Small intestine (tissue), 7 donors: Measurements from ENCODE around the gene SLC35B1. TPM values are rescaled to one million over a fixed set of nuclear protein-coding genes. Genes with fewer than 3 reads are reported as not detected.

Source experiments
- DNase-seq, 2 donors: peaks; one replicate each; pipeline versions ENCODE4 v3.0.0 to v3.0.0-alpha.2; 2013
- FAIRE-seq: peaks from 2 replicates; lab custom pipeline; 2012; peaks lifted over from hg19 to GRCh38; lab: Jason Lieb, UNC
- H3K27ac ChIP-seq, 3 donors: one replicate each; pipeline ENCODE4 v1.5.1; 2013; ENCODE audit warnings: low read length in 2 of 3, mild to moderate bottlenecking in 2 of 3, control low read depth in 1 of 3, inconsistent platforms in 1 of 3, low read depth in 1 of 3, moderate library complexity in 1 of 3
- H3K27me3 ChIP-seq, 3 donors: one replicate each; pipeline ENCODE4 v1.6.1; 2013; ENCODE audit warnings: low read length in 3 of 3, inconsistent platforms in 1 of 3; ENCODE audit not compliant: control insufficient read depth in 3 of 3, insufficient read depth in 3 of 3
- H3K36me3 ChIP-seq, 3 donors: one replicate each; pipeline ENCODE4 v1.6.1; 2013; ENCODE audit warnings: low read length in 3 of 3, inconsistent platforms in 1 of 3, low read depth in 1 of 3, mild to moderate bottlenecking in 1 of 3, moderate library complexity in 1 of 3; ENCODE audit not compliant: control insufficient read depth in 3 of 3, insufficient read depth in 2 of 3
- H3K4me1 ChIP-seq, 3 donors: one replicate each; pipeline ENCODE4 v1.6.1; 2013; ENCODE audit warnings: low read length in 2 of 3, inconsistent platforms in 1 of 3, low read depth in 1 of 3, mild to moderate bottlenecking in 1 of 3, moderate library complexity in 1 of 3; ENCODE audit not compliant: control insufficient read depth in 3 of 3, insufficient read depth in 2 of 3
- H3K4me3 ChIP-seq, 3 donors: one replicate each; pipeline ENCODE4 v1.5.1; 2013; ENCODE audit warnings: low read length in 3 of 3, control low read depth in 1 of 3, inconsistent platforms in 1 of 3, low read depth in 1 of 3, mild to moderate bottlenecking in 1 of 3, moderate library complexity in 1 of 3
- H3K9me3 ChIP-seq, 2 donors: one replicate each; pipeline ENCODE4 v1.6.1; 2013; ENCODE audit warnings: low read depth in 1 of 2, low read length in 1 of 2; ENCODE audit not compliant: control insufficient read depth in 2 of 2, insufficient read depth in 1 of 2
- WGBS, 3 donors: extraction: QIAGEN DNeasy Blood & Tissue Kit; methylation state at CpG; one replicate each; pipeline ENCODE4 v1.1.7; 2013; 5-methylcytosine and 5-hydroxymethylcytosine counted together
- polyA plus RNA-seq, 4 donors: library from polyadenylated mRNA; stranded (reverse) in 3 of 4; unstranded in 1 of 4; fragments of 200-250 nt in 3 of 4; fragments of 120-200 nt in 1 of 4; gene quantifications; one replicate each; pipeline versions ENCODE4 v1.2.1 to v1.2.3, GENCODE V29; 2013
- donor health status: healthy with polysubstance abuse.
- donor health status: control.
- donor health status: control.
- donor health status: Bipolar disorder and iron deficiency.
- donor health status: healthy.

SLC35B1 gene
- polyA plus RNA-seq, 4 donors: 54.4 to 108 (median 84.0) TPM

- no peak overlapping the region for H3K27ac ChIP-seq
- H3K36me3 ChIP-seq: peaks cover 23 to 49% (median 28%) of the 10 kb centered on the region in 3 donors
- H3K9me3 ChIP-seq: no peaks in the 10 kb centered on the region
- 71 to 80% (median 80%) methylated on average over 8 of the region's 8 CpGs for WGBS, 3 donors
- no peak for FAIRE-seq
- H3K27me3 ChIP-seq: peaks cover 0 to 7% (median 0%) of the 10 kb centered on the region in 3 donors
- no peak for DNase-seq
- H3K4me3 ChIP-seq: no peak overlapping the region
- peaks cover 0 to 13% (median 2%) of the 10 kb centered on the region in 3 donors for H3K4me1 ChIP-seq
Measured at GRCh38 chr17:49699966-49700575, 7.7 kb downstream of the SLC35B1 start.

GRCh38 chr17:49698005-49698404 is 9.8 kb downstream of the SLC35B1 start:
- peaks cover 0 to 3% (median 0%) of the 10 kb centered on the region in 3 donors for H3K4me1 ChIP-seq
- H3K27me3 ChIP-seq: peaks cover 0 to 9% (median 0%) of the 10 kb centered on the region in 3 donors
- H3K9me3 ChIP-seq: no peaks in the 10 kb centered on the region
- WGBS, 3 donors: 59 to 76% (median 75%) methylated on average over 6 of the region's 6 CpGs
- FAIRE-seq (no peak), DNase-seq (no peak)
- no peak overlapping the region for H3K27ac ChIP-seq
- H3K4me3 ChIP-seq: no peak overlapping the region
- peaks cover 13 to 31% (median 17%) of the 10 kb centered on the region in 3 donors for H3K36me3 ChIP-seq

- no peak for FAIRE-seq
- H3K4me3 ChIP-seq: no peak overlapping the region
- WGBS, 3 donors: 57 to 86% (median 67%) methylated on average over 8 of the region's 8 CpGs
- H3K4me1 ChIP-seq: peaks cover 0 to 3% (median 0%) of the 10 kb centered on the region in 3 donors
- H3K27ac ChIP-seq: peak overlapping the region in 1 of 3 donors; percentile 23
- peaks cover 9 to 17% (median 10%) of the 10 kb centered on the region in 3 donors for H3K36me3 ChIP-seq
- H3K9me3 ChIP-seq: no peaks in the 10 kb centered on the region
- H3K27me3 ChIP-seq: peaks cover 0 to 18% (median 0%) of the 10 kb centered on the region in 3 donors
- DNase-seq: peak in 1 of 2 donors; percentile 51
Measured at GRCh38 chr17:49696233-49696761, 11.5 kb downstream of the SLC35B1 start.

- H3K4me1 ChIP-seq: peaks cover 0 to 3% (median 0%) of the 10 kb centered on the region in 3 donors
- no peaks in the 10 kb centered on the region for H3K9me3 ChIP-seq
- WGBS, 3 donors: 41 to 53% (median 45%) methylated on average over 5 of the region's 5 CpGs
- H3K27me3 ChIP-seq: peaks cover 0 to 18% (median 0%) of the 10 kb centered on the region in 3 donors
- peak overlapping the region in 1 of 3 donors; percentile 23 for H3K27ac ChIP-seq
- peaks cover 6 to 14% (median 7%) of the 10 kb centered on the region in 3 donors for H3K36me3 ChIP-seq
- FAIRE-seq (no peak), DNase-seq (no peak)
- H3K4me3 ChIP-seq: no peak overlapping the region
Measured at GRCh38 chr17:49695698-49696232, 12.0 kb downstream of the SLC35B1 start.

GRCh38 chr17:49694847-49695697 is 12.7 kb downstream of the SLC35B1 start:
- peaks cover 0 to 18% (median 0%) of the 10 kb centered on the region in 3 donors for H3K27me3 ChIP-seq
- H3K4me1 ChIP-seq: peaks cover 0 to 3% (median 0%) of the 10 kb centered on the region in 3 donors
- peak; percentile 31 to 55 for DNase-seq
- H3K36me3 ChIP-seq: peaks cover under 1 to 7% (median 5%) of the 10 kb centered on the region in 3 donors
- no peak for FAIRE-seq
- 11 to 25% (median 23%) methylated on average over 16 of the region's 16 CpGs for WGBS, 3 donors
- H3K9me3 ChIP-seq: no peaks in the 10 kb centered on the region
- no peak overlapping the region for H3K4me3 ChIP-seq
- H3K27ac ChIP-seq: no peak overlapping the region

GRCh38 chr17:49692751-49693150 is 15.0 kb downstream of the SLC35B1 start:
- no peak overlapping the region for H3K27ac ChIP-seq
- 85 to 87% (median 86%) methylated on average over 4 of the region's 4 CpGs for WGBS, 3 donors
- H3K9me3 ChIP-seq: no peaks in the 10 kb centered on the region
- peaks cover 0 to 18% (median 0%) of the 10 kb centered on the region in 3 donors for H3K27me3 ChIP-seq
- H3K4me3 ChIP-seq: no peak overlapping the region
- H3K36me3 ChIP-seq: no peaks in the 10 kb centered on the region
- FAIRE-seq (no peak), DNase-seq (no peak)
- H3K4me1 ChIP-seq: peaks cover 0 to 3% (median 0%) of the 10 kb centered on the region in 3 donors

GRCh38 chr17:49691677-49692191 is 16.0 kb downstream of the SLC35B1 start:
- peaks cover 0 to 3% (median 0%) of the 10 kb centered on the region in 3 donors for H3K4me1 ChIP-seq
- WGBS, 3 donors: 50 to 69% (median 62%) methylated on average over 8 of the region's 8 CpGs
- FAIRE-seq (no peak), DNase-seq (no peak)
- no peaks in the 10 kb centered on the region for H3K9me3 ChIP-seq
- H3K27ac ChIP-seq: peak overlapping the region in 2 of 3 donors; percentile 54 to 56
- no peaks in the 10 kb centered on the region for H3K36me3 ChIP-seq
- H3K4me3 ChIP-seq: no peak overlapping the region
- H3K27me3 ChIP-seq: peaks cover 0 to 18% (median 0%) of the 10 kb centered on the region in 3 donors
